Right renal pelvis (tissue), 4 donors: Measurements from ENCODE around the gene ABHD16A. TPM values are rescaled to one million over a fixed set of nuclear protein-coding genes. Genes with fewer than 3 reads are reported as not detected.

ENCODE experiments used
- DNase-seq, 4 donors: peaks; one replicate each; pipeline ENCODE4 v3.0.0-alpha.2; 2013; ENCODE audit warnings: low read depth in 4 of 4, low spot score in 3 of 4, missing footprints in 1 of 4
- polyA plus RNA-seq, 4 donors: library from polyadenylated mRNA; unstranded; fragments of 120-200 nt; gene quantifications; one replicate each; pipeline ENCODE4 v1.2.1, GENCODE V29; 2013; ENCODE audit not compliant: insufficient read length in 4 of 4

ABHD16A gene
- polyA plus RNA-seq, 4 donors: 52.5 to 62.6 (median 52.9) TPM

GRCh38 chr6:31691564-31692108 is 11.5 kb downstream of the ABHD16A start:
- DNase-seq: no peak

GRCh38 chr6:31691078-31691463 is 12.1 kb downstream of the ABHD16A start:
- no peak for DNase-seq

GRCh38 chr6:31690231-31691077 is 12.7 kb downstream of the ABHD16A start:
- no peak for DNase-seq

DNA sequence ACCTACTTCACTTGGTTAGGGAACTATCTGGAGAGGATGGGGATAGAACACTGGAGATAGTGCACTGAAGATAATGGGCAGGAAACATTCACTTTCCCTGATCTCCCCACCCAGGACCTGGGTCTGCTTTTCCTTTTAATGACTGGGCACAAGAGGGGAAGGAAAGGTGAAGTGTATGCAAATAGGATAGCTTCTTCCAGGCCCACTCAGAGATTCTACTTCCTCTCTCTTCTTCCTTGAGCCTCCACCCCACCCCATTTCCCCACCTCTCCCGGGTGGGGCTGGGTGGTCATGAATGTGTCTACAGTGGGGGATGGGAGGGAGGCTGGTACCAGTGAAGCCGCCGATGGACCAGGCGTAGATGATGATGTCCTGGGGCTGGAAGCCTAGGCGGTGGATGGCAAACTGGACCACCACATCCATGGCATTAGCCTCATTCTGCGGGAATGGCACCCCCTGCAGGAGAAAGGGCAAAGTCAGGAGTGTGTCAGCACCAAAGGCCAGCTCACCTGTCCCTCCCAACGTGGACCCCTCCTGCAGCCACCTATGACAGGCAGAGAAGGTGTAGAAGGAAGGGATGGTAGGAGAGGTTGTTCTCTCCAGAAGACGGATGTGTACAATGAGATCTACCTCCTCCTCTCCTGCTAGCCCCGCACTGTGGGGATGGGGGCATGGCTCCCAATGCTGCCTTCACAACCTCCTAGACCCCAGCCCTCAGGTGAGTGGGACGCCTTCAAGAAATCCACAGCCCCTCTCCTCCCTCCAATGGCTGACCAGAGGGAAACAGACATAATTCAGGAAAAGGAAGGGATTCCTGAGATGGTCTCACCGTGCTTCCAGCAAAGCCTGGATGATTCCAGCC is 13.6 kb downstream of the ABHD16A start:
- DNase-seq: no peak

DNA sequence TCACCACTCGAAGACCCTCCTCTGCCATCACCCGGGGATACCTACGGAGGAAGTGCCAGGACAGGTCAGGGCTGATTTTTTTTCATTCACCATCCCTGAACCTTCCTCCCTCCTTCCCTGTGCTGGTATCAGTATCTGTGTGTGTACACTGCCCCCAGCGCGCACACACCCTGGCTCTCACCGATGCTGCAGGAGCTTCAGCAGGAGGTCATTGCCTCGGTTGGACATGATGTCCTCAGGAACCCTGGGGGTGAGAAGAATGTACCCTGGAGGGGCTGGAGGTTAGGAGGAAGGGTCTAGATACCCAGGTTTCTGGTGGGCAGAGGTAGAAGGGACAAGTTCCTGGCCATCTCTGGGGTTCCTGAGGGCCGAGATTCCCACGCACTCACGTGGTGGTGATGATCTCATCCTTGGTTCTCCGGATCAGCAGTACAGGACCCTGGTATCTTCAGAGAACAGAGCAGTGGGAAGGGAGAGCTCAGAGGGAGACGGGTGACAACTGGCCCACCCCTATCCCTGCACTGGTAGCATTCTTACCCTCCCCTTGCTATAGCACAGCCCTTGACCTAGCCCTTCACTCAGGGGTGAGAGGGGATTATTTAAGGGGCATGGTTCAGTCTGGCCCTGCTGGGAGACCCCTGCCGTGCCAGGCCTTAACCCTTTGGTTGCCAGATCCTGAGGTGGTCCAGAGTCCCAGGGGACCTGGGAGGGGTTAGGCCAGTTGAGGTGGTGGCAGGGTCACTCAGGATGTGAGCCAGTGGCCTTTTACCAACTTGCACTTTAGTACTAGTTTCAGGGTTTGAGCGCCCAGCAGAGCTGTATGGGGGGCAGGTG is 15.0 kb downstream of the ABHD16A start:
- no peak for DNase-seq

DNA sequence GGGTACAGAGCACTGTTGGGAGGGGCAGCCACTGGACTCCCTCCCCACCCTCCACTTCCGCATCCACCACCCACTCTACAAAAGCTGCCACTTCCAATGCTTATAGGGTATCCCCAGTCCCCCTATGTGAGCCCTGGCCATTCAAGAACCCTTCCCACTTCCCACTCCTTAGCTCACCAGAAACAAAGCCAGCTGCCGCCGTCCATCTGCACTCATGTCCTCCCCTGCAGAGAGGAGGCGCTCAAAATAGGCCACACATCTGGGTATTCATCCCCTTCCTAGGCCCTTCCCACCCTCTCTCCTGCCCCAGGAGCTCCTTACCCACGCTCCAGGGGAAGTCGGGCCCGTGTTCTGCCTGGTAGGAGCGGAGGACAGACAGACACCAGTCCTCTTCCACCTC is 15.8 kb downstream of the ABHD16A start:
- no peak for DNase-seq

GRCh38 chr6:31686483-31686882 is 16.6 kb downstream of the ABHD16A start:
- DNase-seq: no peak

- no peak for DNase-seq
These were observed 19.5 kb downstream of the ABHD16A start for GRCh38 chr6:31683591-31683990.

DNA sequence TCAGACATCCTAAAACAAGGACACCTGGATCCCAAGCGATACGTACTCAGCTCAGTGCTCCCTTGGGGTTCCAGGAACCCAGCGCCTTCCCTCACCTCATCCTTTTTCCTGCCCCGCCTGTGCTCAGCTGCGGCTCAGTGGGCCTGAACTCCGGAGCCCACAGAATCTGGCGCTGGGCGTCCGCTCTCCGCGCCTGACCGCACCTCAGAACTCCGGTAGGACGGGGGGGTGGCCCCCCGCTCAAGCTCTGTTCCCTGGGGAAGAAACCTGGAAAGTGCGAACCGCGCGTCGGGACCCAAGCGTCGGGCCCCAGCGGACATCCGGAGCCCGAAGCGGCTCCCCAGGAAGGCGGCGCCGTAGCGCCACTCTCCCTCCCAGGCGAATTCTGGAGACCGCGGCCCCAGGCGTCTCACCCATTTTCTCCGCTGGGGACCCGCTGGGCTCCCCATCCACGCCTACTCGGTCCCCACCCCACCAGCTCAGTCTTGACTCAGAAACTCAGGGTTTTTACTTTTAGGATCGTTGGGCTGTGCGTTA is 21.9 kb downstream of the ABHD16A start:
- DNase-seq: no peak

- peak in 1 of 4 donors; percentile 77 for DNase-seq
These were observed 22.6 kb downstream of the ABHD16A start, which contains the start of gene LY6G5C for GRCh38 chr6:31680226-31681134. LY6G5C (minus strand) TSS chr6:31681067; CDS start chr6:31680373, 694 bp downstream.

GRCh38 chr6:31677955-31678354 is 25.2 kb downstream of the ABHD16A start:
- no peak for DNase-seq

DNA sequence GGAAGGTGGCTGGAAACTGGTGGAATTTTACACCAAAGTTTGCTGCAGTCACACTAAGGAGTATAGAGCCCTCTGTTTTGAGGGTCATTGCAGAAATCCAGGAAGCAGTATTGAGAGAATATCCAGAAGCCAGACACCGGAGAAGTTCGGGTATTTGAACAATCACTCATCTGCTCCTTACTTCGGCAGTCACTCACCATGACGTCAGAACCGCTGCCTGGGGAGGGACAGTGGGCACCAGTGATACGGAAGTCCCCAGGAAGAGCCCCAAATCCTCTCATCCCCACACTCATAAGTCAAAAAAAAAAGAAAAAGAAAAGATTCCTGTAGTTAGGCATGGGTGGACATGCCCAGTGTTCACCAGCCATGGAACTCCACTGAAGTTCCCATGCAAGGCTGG is 26.2 kb downstream of the ABHD16A start:
- DNase-seq: no peak

- DNase-seq: no peak
These were observed 26.7 kb downstream of the ABHD16A start for GRCh38 chr6:31676322-31676903.

- DNase-seq: no peak
These were observed 33.4 kb downstream of the ABHD16A start, which contains the start of gene LY6G5B for GRCh38 chr6:31669676-31670075. LY6G5B (plus strand) TSS chr6:31669976; CDS start chr6:31670951, 975 bp downstream.

DNA sequence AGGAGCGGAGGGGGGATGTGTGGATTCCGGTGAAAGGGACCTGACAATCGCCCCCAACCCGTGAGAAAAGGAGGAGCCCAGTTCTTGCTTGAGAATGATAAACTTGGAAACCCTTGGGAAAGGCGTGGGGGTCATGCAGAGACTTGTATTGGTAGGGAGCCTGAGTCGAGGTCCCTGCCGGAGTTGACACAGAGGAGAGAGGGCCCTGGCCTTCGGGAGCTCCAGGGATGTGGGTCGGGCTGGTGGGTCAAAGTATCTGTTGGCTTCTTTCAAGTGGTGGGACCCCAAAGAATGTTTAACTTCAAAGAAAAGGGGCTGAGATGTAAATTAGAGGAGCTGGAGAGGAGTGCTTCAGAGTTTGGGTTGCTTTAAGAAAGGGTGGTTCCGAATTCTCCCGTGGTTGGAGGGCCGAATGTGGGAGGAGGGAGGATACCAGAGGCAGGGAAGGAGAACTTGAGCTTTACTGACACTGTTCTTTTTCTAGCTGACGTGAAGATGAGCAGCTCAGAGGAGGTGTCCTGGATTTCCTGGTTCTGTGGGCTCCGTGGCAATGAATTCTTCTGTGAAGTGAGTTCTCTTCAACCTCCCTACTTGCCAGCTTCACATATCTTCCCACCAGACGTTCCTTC is 36.7 kb downstream of the ABHD16A start:
- DNase-seq: no peak

DNA sequence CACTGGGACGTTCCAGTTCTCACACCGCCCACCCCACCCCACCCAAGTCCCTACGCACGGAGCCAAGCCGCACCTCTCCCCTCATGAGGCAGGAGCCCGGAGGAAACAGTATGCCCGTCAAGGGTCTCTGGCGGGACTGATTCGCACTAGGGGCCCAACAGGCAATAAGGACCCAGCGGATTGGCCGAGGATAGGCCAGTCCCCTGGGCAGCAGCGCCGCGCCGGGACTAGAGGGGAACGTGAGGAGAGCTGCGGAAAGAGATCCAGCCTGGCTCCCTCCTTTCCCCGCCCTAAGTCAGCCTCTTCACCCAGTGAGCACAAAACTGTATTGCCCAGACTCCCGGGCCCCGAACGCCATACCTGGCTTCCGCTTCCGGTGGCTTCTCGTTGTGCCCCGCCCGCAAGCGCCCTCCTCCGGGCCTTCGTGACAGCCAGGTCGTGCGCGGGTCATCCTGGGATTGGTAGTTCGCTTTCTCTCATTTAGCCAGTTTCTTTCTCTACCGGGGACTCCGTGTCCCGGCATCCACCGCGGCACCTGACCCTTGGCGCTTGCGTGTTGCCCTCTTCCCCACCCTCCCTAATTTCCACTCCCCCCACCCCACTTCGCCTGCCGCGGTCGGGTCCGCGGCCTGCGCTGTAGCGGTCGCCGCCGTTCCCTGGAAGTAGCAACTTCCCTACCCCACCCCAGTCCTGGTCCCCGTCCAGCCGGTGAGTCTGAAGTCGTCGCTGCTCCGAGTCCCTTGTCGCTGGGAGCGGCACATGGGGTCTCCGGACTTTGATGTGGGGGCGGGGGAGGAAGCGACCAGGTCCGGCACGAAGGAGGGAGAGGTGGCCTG is 37.4 kb downstream of the ABHD16A start, which contains the start of gene CSNK2B:
TSS of gene CSNK2B (plus strand) at position 580 of the 836 bp plus-strand sequence. CDS start 752 bp downstream, outside the sequence.
- peak; percentile 92 to 97 (median 95) for DNase-seq
